Measurements from ENCODE around the gene CCDC60.
"Not testable (repeated sequence)": the region's sequence is repeated elsewhere in the genome, so short reads cannot be mapped to it uniquely, and the experiment has no call there.

Gene CCDC60

DNA sequence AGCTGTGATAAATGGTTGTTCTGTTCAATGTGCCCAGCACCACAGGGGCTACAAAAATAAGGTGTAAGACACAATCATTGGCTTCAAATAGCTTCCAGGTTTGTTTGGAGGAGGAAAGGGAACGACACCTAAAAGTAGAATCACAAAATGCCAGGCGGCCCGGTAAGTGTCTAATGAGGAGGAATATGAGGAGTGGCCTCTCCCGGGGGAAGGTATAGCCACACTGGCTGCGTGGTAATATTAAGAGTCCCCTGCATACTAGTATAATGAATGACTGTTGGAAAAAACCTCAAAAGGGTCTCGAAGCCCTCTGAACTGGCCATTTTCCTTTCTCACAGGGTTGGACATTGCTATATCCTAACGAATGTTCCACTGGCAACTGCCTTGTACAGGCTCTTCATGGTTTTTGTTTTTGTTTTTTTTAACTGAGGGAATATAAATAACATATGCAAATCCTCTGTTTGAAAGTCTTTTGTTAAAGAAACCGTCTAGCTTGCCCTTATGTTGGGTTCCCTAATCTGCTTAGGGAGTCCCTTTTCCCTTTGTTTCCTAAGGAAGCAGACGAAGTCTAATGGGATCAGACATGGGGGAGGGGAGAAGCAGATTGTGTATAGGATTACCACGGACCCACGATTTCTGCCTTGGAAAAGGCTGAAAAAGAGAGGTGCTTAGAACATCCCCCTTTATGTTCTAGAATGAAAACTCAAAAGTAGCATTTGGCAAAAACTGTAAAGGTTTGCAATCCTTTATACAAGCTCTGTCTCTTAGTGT is 4.2 kb downstream of the CCDC60 start:
- no peak for DNase-seq (ENCODE audit: low read depth, low spot score)

DNA sequence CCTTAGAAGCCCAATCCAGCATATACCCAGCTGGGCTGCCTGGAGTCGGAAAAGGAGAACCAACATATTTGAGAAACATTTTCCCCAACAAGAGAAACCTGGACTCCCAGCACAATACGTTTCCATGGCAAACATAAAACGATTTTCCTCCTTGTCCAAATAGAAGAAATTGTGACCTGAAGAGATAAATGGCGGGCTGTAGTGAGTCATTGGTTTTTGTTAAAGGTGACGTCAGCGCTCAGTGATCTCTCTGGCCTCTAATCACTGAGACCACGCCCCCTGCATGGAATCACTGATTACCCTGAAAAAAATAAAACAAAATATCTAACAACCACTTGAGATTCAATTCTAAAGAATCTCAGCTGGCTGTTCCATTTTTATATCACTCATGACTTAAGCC is 6.0 kb downstream of the CCDC60 start:
- DNase-seq (ENCODE audit: low read depth, low spot score): no peak

DNA sequence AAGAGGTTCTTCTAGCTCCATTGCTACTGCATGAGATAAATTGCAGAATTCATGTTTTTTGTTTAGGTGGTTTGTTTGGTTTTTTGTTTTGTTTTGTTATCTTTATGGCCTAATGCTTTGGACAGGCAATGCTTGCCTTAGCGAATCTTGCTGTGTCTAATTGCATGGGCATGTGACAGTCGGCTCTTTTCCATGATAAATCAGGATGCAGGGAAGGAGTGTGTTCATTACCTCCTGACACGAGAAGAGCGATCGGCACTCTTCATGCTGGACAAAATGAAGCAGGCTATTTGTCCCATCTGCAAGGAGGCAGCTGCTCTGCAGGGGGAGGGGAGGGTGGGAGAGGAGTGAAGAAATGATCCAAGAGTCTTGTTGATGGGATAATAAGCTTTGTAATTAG is 6.5 kb downstream of the CCDC60 start:
- DNase-seq (ENCODE audit: low read depth, low spot score): no peak

DNA sequence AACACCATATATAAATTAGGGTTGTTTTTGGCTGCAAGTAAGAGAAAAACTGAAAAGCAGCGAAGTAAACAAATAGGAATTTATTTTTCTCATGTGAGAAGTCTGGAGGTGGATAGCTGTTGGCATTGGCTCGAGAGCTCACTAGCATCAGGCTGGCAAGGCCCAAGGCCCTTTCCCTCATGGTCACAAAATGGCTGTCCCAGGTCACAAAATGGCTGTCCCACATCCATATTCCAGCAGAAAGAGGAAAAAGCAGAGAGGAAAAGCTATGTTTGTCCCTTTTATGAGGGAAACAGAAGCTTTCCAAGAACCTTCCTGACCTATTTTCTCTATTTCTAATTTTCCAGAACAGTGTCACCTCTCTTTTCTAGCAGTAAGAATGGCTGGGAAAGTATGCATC is 7.5 kb downstream of the CCDC60 start:
- DNase-seq (ENCODE audit: low read depth, low spot score): no peak

DNA sequence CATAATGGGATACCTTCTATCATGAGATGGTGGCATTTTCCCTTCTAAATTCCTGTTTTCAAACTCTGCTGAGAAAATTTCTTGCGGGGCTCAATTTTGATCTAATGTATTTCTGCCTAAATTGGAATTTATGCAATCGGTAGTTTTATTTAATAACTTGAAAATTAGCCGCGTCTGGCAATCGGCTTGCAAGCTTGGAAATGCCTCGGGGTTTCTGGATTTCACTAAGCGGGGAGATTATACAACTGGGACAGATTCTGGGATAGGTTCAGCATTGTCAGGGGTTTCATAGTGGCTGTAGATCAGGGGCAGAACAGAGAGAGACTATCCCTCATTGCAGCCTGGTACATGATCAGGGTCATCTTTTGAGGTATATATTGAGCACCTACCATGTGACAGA is 8.6 kb downstream of the CCDC60 start:
- DNase-seq (ENCODE audit: low read depth, low spot score): no peak

DNA sequence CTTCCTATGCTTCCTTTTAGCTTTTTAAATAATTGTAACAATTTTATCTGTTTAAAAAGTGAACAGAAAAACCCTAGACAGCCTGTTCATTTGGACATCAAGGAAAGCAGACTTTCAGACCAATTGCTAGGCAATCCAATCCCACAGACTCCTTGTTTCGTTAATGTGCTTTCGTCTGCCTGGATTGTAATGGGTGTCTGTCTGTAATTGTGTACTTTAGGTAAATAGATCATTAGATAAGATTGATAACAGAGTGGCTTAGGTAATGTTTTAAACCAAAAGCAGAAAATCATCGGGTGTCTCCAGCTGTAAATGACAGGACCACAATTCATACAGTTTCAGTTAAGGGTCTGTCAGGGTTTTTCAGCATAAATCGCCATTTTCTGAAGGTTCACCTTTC is 19.6 kb downstream of the CCDC60 start:
- no peak for DNase-seq (ENCODE audit: low read depth, low spot score)

DNA sequence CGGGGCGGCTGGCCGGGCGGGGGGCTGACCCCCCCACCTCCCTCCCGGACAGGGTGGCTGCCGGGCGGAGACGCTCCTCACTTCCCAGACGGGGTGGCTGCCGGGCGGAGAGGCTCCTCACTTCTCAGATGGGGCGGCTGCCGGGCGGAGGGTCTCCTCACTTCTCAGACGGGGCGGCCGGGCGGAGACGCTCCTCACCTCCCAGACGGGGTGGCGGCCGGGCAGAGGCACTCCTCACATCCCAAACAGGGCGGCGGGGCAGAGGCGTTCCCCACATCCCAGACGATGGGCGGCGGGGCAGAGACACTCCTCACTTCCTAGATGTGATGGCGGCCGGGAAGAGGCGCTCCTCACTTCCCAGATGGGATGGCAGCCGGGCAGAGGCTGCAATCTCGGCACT is 25.8 kb downstream of the CCDC60 start:
- not testable (repeated sequence) for DNase-seq (ENCODE audit: low read depth, low spot score)

- no peak for DNase-seq (ENCODE audit: low read depth, low spot score)
Observed at GRCh38 chr12:119363037-119363436, 28.5 kb downstream of the CCDC60 start.

- DNase-seq (ENCODE audit: low read depth, low spot score): no peak
Observed at GRCh38 chr12:119363490-119363889, 29.0 kb downstream of the CCDC60 start.

DNA sequence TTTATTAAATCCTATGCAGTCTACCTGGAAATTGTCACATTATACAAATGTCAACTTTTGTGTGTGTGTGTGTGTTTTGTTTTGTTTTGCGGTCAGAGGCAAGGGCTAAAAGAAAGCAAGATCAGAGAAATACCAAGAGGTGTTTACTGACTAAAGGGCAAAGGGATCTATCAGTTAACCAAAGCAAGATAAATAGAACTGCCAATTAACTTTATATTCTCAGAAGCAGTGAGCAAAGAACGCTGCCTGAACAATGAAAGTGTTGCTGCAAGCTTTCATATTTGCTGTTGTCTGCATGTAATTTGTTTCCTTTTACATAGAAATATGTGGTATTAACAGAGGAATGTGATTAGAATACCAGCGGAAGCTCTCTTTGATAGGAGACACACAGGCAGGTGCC is 30.9 kb downstream of the CCDC60 start:
- DNase-seq (ENCODE audit: low read depth, low spot score): no peak

GRCh38 chr12:119366007-119366406 is 31.5 kb downstream of the CCDC60 start:
- DNase-seq (ENCODE audit: low read depth, low spot score): no peak

- DNase-seq (ENCODE audit: low read depth, low spot score): no peak
Observed at GRCh38 chr12:119369161-119369560, 34.6 kb downstream of the CCDC60 start.

- DNase-seq (ENCODE audit: low read depth, low spot score): no peak
Observed at GRCh38 chr12:119369907-119370546, 35.5 kb downstream of the CCDC60 start.

- DNase-seq (ENCODE audit: low read depth, low spot score): no peak
Observed at GRCh38 chr12:119372540-119372939, 38.0 kb downstream of the CCDC60 start.

DNA sequence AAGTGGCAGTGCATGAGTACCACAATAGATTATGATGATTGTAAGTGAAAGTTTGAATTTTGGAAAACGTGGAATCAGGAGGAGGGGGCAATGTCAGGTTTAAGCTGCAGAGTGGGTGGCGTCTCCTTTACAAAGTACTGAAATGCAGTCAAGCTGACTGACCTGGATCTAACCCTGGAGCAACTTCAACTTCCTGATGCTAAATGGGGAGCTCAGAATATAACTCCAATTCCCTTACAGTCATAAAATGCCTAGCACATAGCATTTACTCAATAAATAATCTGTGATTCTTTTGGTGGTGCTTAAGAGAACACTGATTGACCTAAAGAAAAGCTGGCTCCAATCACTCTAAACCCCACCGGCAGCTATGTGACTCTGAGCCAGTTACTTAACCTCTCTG is 38.5 kb downstream of the CCDC60 start:
- no peak for DNase-seq (ENCODE audit: low read depth, low spot score)

DNA sequence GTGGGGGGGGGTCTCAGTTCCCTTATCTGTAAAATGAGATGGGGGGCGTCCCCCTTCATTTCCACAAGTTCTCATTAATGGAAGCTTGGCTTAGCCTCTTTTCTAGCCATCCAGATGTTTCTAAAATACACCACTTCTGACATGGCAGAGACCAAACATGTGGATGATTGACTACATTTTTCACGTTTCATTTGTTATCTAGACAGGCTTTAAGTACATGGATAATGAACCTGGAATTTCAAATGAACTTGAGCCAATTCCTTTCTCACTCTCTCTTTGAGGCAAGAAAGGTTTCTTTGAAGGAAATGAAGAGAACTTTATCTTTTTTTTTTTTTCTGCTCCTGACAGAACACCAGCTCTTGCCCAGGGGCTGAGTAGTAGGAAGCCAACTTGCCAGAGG is 39.1 kb downstream of the CCDC60 start:
- DNase-seq (ENCODE audit: low read depth, low spot score): no peak

- DNase-seq (ENCODE audit: low read depth, low spot score): no peak
Observed at GRCh38 chr12:119374635-119375034, 40.1 kb downstream of the CCDC60 start.

- no peak for DNase-seq (ENCODE audit: low read depth, low spot score)
Observed at GRCh38 chr12:119375075-119375882, 40.8 kb downstream of the CCDC60 start.

DNA sequence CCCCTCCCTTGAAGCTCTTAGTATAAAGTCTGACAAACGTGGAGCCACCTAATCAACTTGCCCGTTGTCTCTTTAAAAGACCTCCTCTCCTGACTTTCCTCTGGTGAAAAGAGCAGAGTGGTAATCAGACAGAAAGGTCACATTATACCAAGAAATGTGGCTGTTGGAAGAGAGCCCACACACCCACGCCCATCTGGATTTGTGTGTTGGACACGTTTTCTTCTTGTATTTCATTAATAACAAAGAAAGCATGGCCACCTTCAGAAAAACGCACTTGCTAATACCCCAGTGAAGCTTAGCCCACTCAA is 41.3 kb downstream of the CCDC60 start:
- no peak for DNase-seq (ENCODE audit: low read depth, low spot score)

GRCh38 chr12:119378903-119379302 is 44.4 kb downstream of the CCDC60 start:
- DNase-seq (ENCODE audit: low read depth, low spot score): no peak

GRCh38 chr12:119381471-119382235 is 47.1 kb downstream of the CCDC60 start:
- DNase-seq (ENCODE audit: low read depth, low spot score): no peak

DNA sequence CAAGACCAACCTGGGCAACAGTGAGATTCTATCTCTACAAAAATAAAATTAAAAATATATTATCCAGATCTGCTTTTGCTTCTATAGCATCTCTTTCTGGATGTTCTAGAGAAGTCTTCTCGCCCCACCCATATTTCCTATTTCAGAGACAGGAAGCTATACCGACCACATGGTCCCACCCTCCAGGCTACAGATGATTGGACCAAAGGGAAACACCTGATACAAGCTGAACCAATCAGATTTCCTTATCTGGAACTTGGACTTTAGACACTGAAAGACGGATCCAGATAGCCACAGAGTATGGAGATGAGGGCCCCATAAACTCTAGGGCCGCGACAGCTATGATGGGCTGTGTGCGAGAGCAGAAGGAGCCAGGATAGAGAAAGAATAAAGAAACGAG is 48.7 kb downstream of the CCDC60 start:
- DNase-seq (ENCODE audit: low read depth, low spot score): no peak
